NCI-H1048 (cell line): ENCODE data around the gene SLC7A14.

Experiments used
- DNase-seq: peaks from one replicate; lab custom pipeline; 2025; lab: John Stamatoyannopoulos, UW

Gene SLC7A14

GRCh38 chr3:170534227-170534626 is 51.6 kb downstream of the SLC7A14 start:
- DNase-seq: no peak

GRCh38 chr3:170532573-170532972 is 53.3 kb downstream of the SLC7A14 start:
- DNase-seq: no peak

GRCh38 chr3:170531657-170532335 is 54.1 kb downstream of the SLC7A14 start:
- DNase-seq: peak; percentile 41

- DNase-seq: no peak
These were observed 54.8 kb downstream of the SLC7A14 start for GRCh38 chr3:170531054-170531453.

- no peak for DNase-seq
These were observed 56.0 kb downstream of the SLC7A14 start for GRCh38 chr3:170529912-170530311.

GRCh38 chr3:170529346-170529745 is 56.5 kb downstream of the SLC7A14 start:
- no peak for DNase-seq

- no peak for DNase-seq
These were observed 57.1 kb downstream of the SLC7A14 start for GRCh38 chr3:170528726-170529125.

- no peak for DNase-seq
These were observed 61.8 kb downstream of the SLC7A14 start for GRCh38 chr3:170524073-170524472.

GRCh38 chr3:170523248-170523647 is 62.6 kb downstream of the SLC7A14 start:
- no peak for DNase-seq

- DNase-seq: no peak
These were observed 63.7 kb downstream of the SLC7A14 start for GRCh38 chr3:170522201-170522600.

- no peak for DNase-seq
These were observed 64.9 kb downstream of the SLC7A14 start for GRCh38 chr3:170520996-170521395.

GRCh38 chr3:170517242-170517945 is 68.5 kb downstream of the SLC7A14 start:
- no peak for DNase-seq

- DNase-seq: no peak
These were observed 72.2 kb downstream of the SLC7A14 start for GRCh38 chr3:170513642-170514041.

GRCh38 chr3:170511371-170511770 is 74.5 kb downstream of the SLC7A14 start:
- DNase-seq: no peak

GRCh38 chr3:170508839-170509238 is 77.0 kb downstream of the SLC7A14 start:
- DNase-seq: no peak

GRCh38 chr3:170508291-170508690 is 77.6 kb downstream of the SLC7A14 start:
- no peak for DNase-seq

GRCh38 chr3:170507063-170507462 is 78.8 kb downstream of the SLC7A14 start:
- DNase-seq: no peak

- no peak for DNase-seq
These were observed 79.3 kb downstream of the SLC7A14 start for GRCh38 chr3:170506556-170506955.

GRCh38 chr3:170502297-170502696 is 83.6 kb downstream of the SLC7A14 start:
- DNase-seq: no peak

- no peak for DNase-seq
These were observed 84.9 kb downstream of the SLC7A14 start for GRCh38 chr3:170500995-170501394.

GRCh38 chr3:170500462-170500861 is 85.4 kb downstream of the SLC7A14 start:
- DNase-seq: no peak

- no peak for DNase-seq
These were observed 86.2 kb downstream of the SLC7A14 start for GRCh38 chr3:170499562-170500156.
